Measurements from ENCODE around the gene TOR1A.

GRCh38 chr9:129813661-129814060, 10.3 kb downstream of the TOR1A start:
- TF ChIP-seq, protein P1, sequence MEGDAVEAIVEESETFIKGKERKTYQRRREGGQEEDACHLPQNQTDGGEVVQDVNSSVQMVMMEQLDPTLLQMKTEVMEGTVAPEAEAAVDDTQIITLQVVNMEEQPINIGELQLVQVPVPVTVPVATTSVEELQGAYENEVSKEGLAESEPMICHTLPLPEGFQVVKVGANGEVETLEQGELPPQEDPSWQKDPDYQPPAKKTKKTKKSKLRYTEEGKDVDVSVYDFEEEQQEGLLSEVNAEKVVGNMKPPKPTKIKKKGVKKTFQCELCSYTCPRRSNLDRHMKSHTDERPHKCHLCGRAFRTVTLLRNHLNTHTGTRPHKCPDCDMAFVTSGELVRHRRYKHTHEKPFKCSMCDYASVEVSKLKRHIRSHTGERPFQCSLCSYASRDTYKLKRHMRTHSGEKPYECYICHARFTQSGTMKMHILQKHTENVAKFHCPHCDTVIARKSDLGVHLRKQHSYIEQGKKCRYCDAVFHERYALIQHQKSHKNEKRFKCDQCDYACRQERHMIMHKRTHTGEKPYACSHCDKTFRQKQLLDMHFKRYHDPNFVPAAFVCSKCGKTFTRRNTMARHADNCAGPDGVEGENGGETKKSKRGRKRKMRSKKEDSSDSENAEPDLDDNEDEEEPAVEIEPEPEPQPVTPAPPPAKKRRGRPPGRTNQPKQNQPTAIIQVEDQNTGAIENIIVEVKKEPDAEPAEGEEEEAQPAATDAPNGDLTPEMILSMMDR (IDR thresholded peaks at IDR 0.05): no peak
- TF ChIP-seq POLR2A (IDR thresholded peaks at IDR 0.05): no peak

Measured in adrenal gland (tissue), 5 donors.